Measurements from ENCODE around the gene CRYBG3. TPM values are rescaled to one million over a fixed set of nuclear protein-coding genes. Genes with fewer than 3 reads are reported as not detected.
A peak's percentile ranks its signal among the peaks of the same experiment; 100 is the strongest.

CRYBG3 gene
- total and polyA plus RNA-seq, 2 of the 13 experiments (the other 11 are each of a cell fraction or from before 2014, with no cell fraction given), result 3.8 to 15.9 TPM

- Histone ChIP-seq H3K9ac (ENCODE audit: insufficient read depth, low read depth, low read length) (no peak overlapping the region), H2AFZ (ENCODE audit: low read length) (no peak overlapping the region), H3K27me3 (ENCODE audit: control insufficient read depth in 1 of 2, insufficient read depth in 2 of 2, low read length in 2 of 2) (no peaks in the 10 kb centered on the region), H3K27ac (ENCODE audit: extremely low read length, insufficient read depth, low read length) (no peak overlapping the region), H3K4me1 (ENCODE audit: insufficient read depth, low read length) (no peaks in the 10 kb centered on the region), H3K4me2 (ENCODE audit: low read depth, low read length) (no peak overlapping the region), H3K36me3 (replicated peaks in 1 of 2; ENCODE audit: control insufficient read depth in 1 of 2, insufficient read depth in 2 of 2, low read length in 2 of 2) (peaks cover 29 to 81% of the 10 kb centered on the region in 2 experiments), H3K9me3 (ENCODE audit: low read length) (no peaks in the 10 kb centered on the region), H3K79me2 (ENCODE audit: insufficient read depth, low read length) (no peaks in the 10 kb centered on the region), H4K20me1 (ENCODE audit: insufficient read depth, low read length) (no peaks in the 10 kb centered on the region), H3K4me3 (replicated peaks in 1 of 3; ENCODE audit: insufficient read depth in 1 of 3, low read depth in 2 of 3, low read length in 3 of 3) (no peak overlapping the region)
- intact Hi-C loops (cut with micrococcal nuclease; ENCODE audit: unreplicated experiment) (no loop called here), in situ Hi-C loops (cut with HindIII; ENCODE audit: extremely low pct_ligation_motif_present, low pct_unique_long_range_greater_than_20kb) (no loop called here)
- ATAC-seq (no peak), FAIRE-seq (no peak), DNase-seq (ENCODE audit: low spot score) (no peak)
- no peak for TF ChIP-seq ERF (CRISPR knock-in tag; IDR thresholded peaks at IDR 0.05)
- TF ChIP-seq PHF21A (CRISPR knock-in tag; IDR thresholded peaks at IDR 0.05), result no peak
- TF ChIP-seq SRSF4 (IDR thresholded peaks at IDR 0.05; ENCODE audit: low read depth, low read length, poor library complexity, severe bottlenecking), result no peak
- TF ChIP-seq CREB1 (IDR thresholded peaks at IDR 0.05), result peak; percentile 69
- no peak for TF ChIP-seq CREB1 (CRISPR knock-in tag; IDR thresholded peaks at IDR 0.05)
- peak; percentile 93 for TF ChIP-seq ATF7 (IDR thresholded peaks at IDR 0.05)
- TF ChIP-seq ATF7 (CRISPR knock-in tag; IDR thresholded peaks at IDR 0.05), result no peak
- TF ChIP-seq RBM22 (optimal IDR thresholded peaks at IDR 0.05; ENCODE audit: low read length), result peak; percentile 17
- ChIA-PET POLR2A (no interaction called here), CTCF (ENCODE audit: low intra/inter-chr PET ratio, low total read pairs) (no interaction called here)
- 98% methylated on average over 5 of the region's 5 CpGs for WGBS (ENCODE audit: low lambda C conversion rate)
- BruUV-seq (replicated peaks), result no TSS peak
Observed at GRCh38 chr3:97948351-97949109, 126.7 kb downstream of the CRYBG3 start.

DNA sequence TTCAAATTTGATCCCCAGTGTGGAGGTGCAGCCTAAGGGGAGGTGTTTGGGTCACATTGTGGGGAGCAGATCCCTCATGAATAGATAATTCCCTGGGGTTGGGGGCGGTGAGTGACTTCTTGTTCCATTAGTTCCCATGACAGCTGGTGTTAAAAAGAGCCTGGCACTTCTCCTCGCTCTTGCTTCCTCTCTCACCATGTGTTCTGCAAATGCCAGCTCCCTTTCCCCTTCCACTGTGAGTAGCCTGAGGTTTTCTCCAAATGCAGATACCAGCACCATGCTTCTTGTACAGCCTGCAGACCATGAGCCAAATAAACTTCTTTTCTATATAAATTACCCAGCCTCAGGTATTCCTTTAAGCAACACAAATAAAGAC, 127.3 kb downstream of the CRYBG3 start:
- Histone ChIP-seq H2AFZ (ENCODE audit: low read length) (no peak overlapping the region), H3K4me3 (replicated peaks in 1 of 3; ENCODE audit: insufficient read depth in 1 of 3, low read depth in 2 of 3, low read length in 3 of 3) (no peak overlapping the region), H3K4me1 (ENCODE audit: insufficient read depth, low read length) (no peaks in the 10 kb centered on the region), H3K9me3 (ENCODE audit: low read length) (no peaks in the 10 kb centered on the region), H4K20me1 (ENCODE audit: insufficient read depth, low read length) (no peaks in the 10 kb centered on the region), H3K9ac (ENCODE audit: insufficient read depth, low read depth, low read length) (no peak overlapping the region), H3K27ac (ENCODE audit: extremely low read length, insufficient read depth, low read length) (no peak overlapping the region), H3K4me2 (ENCODE audit: low read depth, low read length) (no peak overlapping the region), H3K36me3 (replicated peaks in 1 of 2; ENCODE audit: control insufficient read depth in 1 of 2, insufficient read depth in 2 of 2, low read length in 2 of 2) (peaks cover 31 to 86% of the 10 kb centered on the region in 2 experiments), H3K79me2 (ENCODE audit: insufficient read depth, low read length) (no peaks in the 10 kb centered on the region), H3K27me3 (ENCODE audit: control insufficient read depth in 1 of 2, insufficient read depth in 2 of 2, low read length in 2 of 2) (no peaks in the 10 kb centered on the region)
- in situ Hi-C loops (cut with HindIII; ENCODE audit: extremely low pct_ligation_motif_present, low pct_unique_long_range_greater_than_20kb) (no loop called here), intact Hi-C loops (cut with micrococcal nuclease; ENCODE audit: unreplicated experiment) (no loop called here)
- no peak for TF ChIP-seq NONO (IDR thresholded peaks at IDR 0.05)
- TF ChIP-seq NONO (CRISPR knock-in tag; conservative IDR thresholded peaks at IDR 0.05), result no peak
- TF ChIP-seq ATF5 (CRISPR knock-in tag; IDR thresholded peaks at IDR 0.05; ENCODE audit: low read depth), result no peak
- no peak for TF ChIP-seq PHF8 (CRISPR knock-in tag; IDR thresholded peaks at IDR 0.05)
- TF ChIP-seq SNAPC5 (CRISPR knock-in tag; IDR thresholded peaks at IDR 0.05; ENCODE audit: borderline replicate concordance), result no peak
- TF ChIP-seq RFXANK (CRISPR knock-in tag; IDR thresholded peaks at IDR 0.05), result no peak
- TF ChIP-seq HMGA1 (CRISPR knock-in tag; conservative IDR thresholded peaks at IDR 0.05), result no peak
- no peak for TF ChIP-seq SALL1 (CRISPR knock-in tag; IDR thresholded peaks at IDR 0.05)
- no peak for TF ChIP-seq RBM22 (optimal IDR thresholded peaks at IDR 0.05; ENCODE audit: low read length)
- TF ChIP-seq, protein P1, sequence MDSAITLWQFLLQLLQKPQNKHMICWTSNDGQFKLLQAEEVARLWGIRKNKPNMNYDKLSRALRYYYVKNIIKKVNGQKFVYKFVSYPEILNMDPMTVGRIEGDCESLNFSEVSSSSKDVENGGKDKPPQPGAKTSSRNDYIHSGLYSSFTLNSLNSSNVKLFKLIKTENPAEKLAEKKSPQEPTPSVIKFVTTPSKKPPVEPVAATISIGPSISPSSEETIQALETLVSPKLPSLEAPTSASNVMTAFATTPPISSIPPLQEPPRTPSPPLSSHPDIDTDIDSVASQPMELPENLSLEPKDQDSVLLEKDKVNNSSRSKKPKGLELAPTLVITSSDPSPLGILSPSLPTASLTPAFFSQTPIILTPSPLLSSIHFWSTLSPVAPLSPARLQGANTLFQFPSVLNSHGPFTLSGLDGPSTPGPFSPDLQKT (CRISPR knock-in tag; IDR thresholded peaks at IDR 0.05; ENCODE audit: borderline replicate concordance), result no peak
- ChIA-PET CTCF (ENCODE audit: low intra/inter-chr PET ratio, low total read pairs) (no interaction called here), POLR2A (no interaction called here)
- FAIRE-seq, result no peak
- BruUV-seq (replicated peaks), result no TSS peak
- WGBS (ENCODE audit: low lambda C conversion rate), result 97% methylated on average over 2 of the region's 2 CpGs
- no peak for DNase-seq (ENCODE audit: low spot score)
- ATAC-seq, result no peak
